ENCODE results near the gene XXYLT1. TPM values are rescaled to one million over a fixed set of nuclear protein-coding genes. Genes with fewer than 3 reads are reported as not detected.

Gene XXYLT1
- total and polyA plus RNA-seq, 10 of the 15 experiments (the other 5 are each of a cell fraction or from before 2014, with no cell fraction given), result 1.2 to 14.2 (median 9.3) TPM

DNA sequence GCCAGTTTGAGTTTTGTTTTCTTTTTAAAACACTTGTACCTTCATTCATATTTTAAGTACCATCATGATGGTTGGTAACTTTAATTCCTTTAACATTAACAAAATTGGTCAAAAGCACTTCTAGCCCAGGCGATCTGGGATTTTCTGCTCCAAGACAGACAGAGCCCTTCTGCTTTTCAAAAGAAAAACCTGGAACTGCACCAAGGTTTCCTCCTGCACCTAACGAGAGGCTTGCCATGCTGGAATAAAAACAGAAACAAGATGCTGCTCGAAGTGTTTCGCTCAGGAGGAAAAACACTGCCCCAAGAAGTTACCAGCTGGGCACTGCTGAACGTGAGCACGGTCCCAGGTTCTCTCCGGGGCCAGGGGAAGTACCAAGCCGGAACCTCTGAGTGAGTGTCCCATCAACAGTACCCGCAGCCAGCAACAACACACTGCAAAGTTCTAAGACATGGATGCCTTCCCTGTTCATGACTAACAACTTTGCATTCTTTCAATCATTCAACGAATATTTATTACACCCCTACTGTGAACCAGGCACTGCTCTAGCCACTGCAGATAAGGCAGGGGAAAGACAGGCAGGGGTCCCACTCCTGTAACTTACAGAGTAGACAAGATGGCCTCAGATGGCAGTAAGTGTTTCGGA, 98.8 kb downstream of the XXYLT1 start (continued):
- TF ChIP-seq PRDM15 (CRISPR knock-in tag; IDR thresholded peaks at IDR 0.05), result no peak
- no peak for TF ChIP-seq BCLAF1 (IDR thresholded peaks at IDR 0.05)
- TF ChIP-seq CHD2 (IDR thresholded peaks at IDR 0.05; ENCODE audit: borderline replicate concordance, low read depth, low read length), result no peak
- TF ChIP-seq TAF1 (IDR thresholded peaks at IDR 0.05; ENCODE audit: borderline replicate concordance, low read depth, low read length), result no peak
- TF ChIP-seq LARP7 (IDR thresholded peaks at IDR 0.05), result no peak
